ENCODE results near the gene S100A1. TPM values are rescaled to one million over a fixed set of nuclear protein-coding genes. Genes with fewer than 3 reads are reported as not detected.

Gene S100A1
- total RNA-seq, 2 experiments from 2014 or later: not detected

GRCh38 chr1:153597206-153597605 is 31.0 kb upstream of the S100A1 start:
- ATAC-seq (no peak), DNase-seq (no peak)
- Mint-ChIP-seq H3K4me1 (ENCODE audit: low read depth) (peaks cover 11% of the 10 kb centered on the region), H3K36me3 (ENCODE audit: low read depth) (no peaks in the 10 kb centered on the region), H3K27ac (peak overlapping the region; percentile 8), H3K27me3 (ENCODE audit: low read depth) (peaks cover 3% of the 10 kb centered on the region), H3K9me3 (ENCODE audit: insufficient read depth) (no peaks in the 10 kb centered on the region), H3K4me3 (no peak overlapping the region)
- ChIA-PET POLR2A (no interaction called here), CTCF (interaction anchor here (1.5 to 1.9 kb wide), 2 partner anchors 87 to 102 kb away, joined by 5 to 7 read pairs; no protein-coding TSS in a partner anchor)

- H3K9me3 Mint-ChIP-seq (ENCODE audit: insufficient read depth): no peaks in the 10 kb centered on the region
- ChIA-PET POLR2A (interaction anchor here (0.6 to 1.9 kb wide), 5 partner anchors 35 to 550 kb away, joined by 3 to 8 read pairs (median 3); partner anchors contain the start of genes CHTOP, S100A4 and S100A6), CTCF (interaction anchor here (1.0 to 1.9 kb wide), 7 partner anchors 17 to 198 kb away, joined by 3 to 9 read pairs (median 6); partner anchors contain the start of gene S100A14)
- H3K27ac Mint-ChIP-seq: peak overlapping the region; percentile 71
- no peak overlapping the region for H3K4me3 Mint-ChIP-seq
- peaks cover 3% of the 10 kb centered on the region for H3K27me3 Mint-ChIP-seq (ENCODE audit: low read depth)
- no peaks in the 10 kb centered on the region for H3K36me3 Mint-ChIP-seq (ENCODE audit: low read depth)
- peak; percentile 84 for ATAC-seq
- peaks cover 15% of the 10 kb centered on the region for H3K4me1 Mint-ChIP-seq (ENCODE audit: low read depth)
- peak; percentile 55 for DNase-seq
Measured at GRCh38 chr1:153598309-153599172, 29.7 kb upstream of the S100A1 start.

- Mint-ChIP-seq H3K9me3 (ENCODE audit: insufficient read depth) (no peaks in the 10 kb centered on the region), H3K36me3 (ENCODE audit: low read depth) (no peaks in the 10 kb centered on the region), H3K27me3 (ENCODE audit: low read depth) (no peaks in the 10 kb centered on the region), H3K27ac (no peak overlapping the region), H3K4me1 (ENCODE audit: low read depth) (peaks cover 15% of the 10 kb centered on the region), H3K4me3 (no peak overlapping the region)
- ChIA-PET POLR2A (no interaction called here), CTCF (interaction anchor here (1.6 kb wide), 1 partner anchor 18 kb away, joined by 5 read pairs; no protein-coding TSS in a partner anchor)
- no peak for DNase-seq
- no peak for ATAC-seq
Measured at GRCh38 chr1:153599847-153600246, 28.4 kb upstream of the S100A1 start.

- ATAC-seq (no peak), DNase-seq (no peak)
- Mint-ChIP-seq H3K4me1 (ENCODE audit: low read depth) (peaks cover 15% of the 10 kb centered on the region), H3K27ac (no peak overlapping the region), H3K9me3 (ENCODE audit: insufficient read depth) (no peaks in the 10 kb centered on the region), H3K36me3 (ENCODE audit: low read depth) (no peaks in the 10 kb centered on the region), H3K27me3 (ENCODE audit: low read depth) (no peaks in the 10 kb centered on the region), H3K4me3 (no peak overlapping the region)
- ChIA-PET CTCF (interaction anchor here (1.3 to 3.4 kb wide), 5 partner anchors 15 to 93 kb away, joined by 3 to 21 read pairs (median 5); no protein-coding TSS in a partner anchor), POLR2A (interaction anchor here (0.5 kb wide), 1 partner anchor 24 kb away, joined by 3 read pairs; the partner anchor contains the start of gene S100A13)
Measured at GRCh38 chr1:153602749-153603148, 25.5 kb upstream of the S100A1 start.

- no peaks in the 10 kb centered on the region for H3K36me3 Mint-ChIP-seq (ENCODE audit: low read depth)
- POLR2A ChIA-PET: no interaction called here
- peaks cover 6% of the 10 kb centered on the region for H3K4me1 Mint-ChIP-seq (ENCODE audit: low read depth)
- H3K4me3 Mint-ChIP-seq: no peak overlapping the region
- CTCF ChIA-PET: interaction anchor here (1.3 kb wide), 2 partner anchors 10 to 12 kb away, joined by 3 to 5 read pairs; partner anchors contain the start of gene S100A14
- H3K9me3 Mint-ChIP-seq (ENCODE audit: insufficient read depth): no peaks in the 10 kb centered on the region
- DNase-seq (no peak), ATAC-seq (no peak)
- H3K27ac Mint-ChIP-seq: no peak overlapping the region
- H3K27me3 Mint-ChIP-seq (ENCODE audit: low read depth): no peaks in the 10 kb centered on the region
Measured at GRCh38 chr1:153606194-153606593, 22.0 kb upstream of the S100A1 start.

GRCh38 chr1:153607381-153607780 is 20.9 kb upstream of the S100A1 start:
- Mint-ChIP-seq H3K4me1 (ENCODE audit: low read depth) (peaks cover 2% of the 10 kb centered on the region), H3K4me3 (no peak overlapping the region), H3K27me3 (ENCODE audit: low read depth) (no peaks in the 10 kb centered on the region), H3K27ac (no peak overlapping the region), H3K36me3 (ENCODE audit: low read depth) (no peaks in the 10 kb centered on the region), H3K9me3 (ENCODE audit: insufficient read depth) (no peaks in the 10 kb centered on the region)
- ATAC-seq (no peak), DNase-seq (no peak)
- POLR2A ChIA-PET: interaction anchor here (0.9 kb wide), 1 partner anchor 30 kb away, joined by 3 read pairs; no protein-coding TSS in a partner anchor
- CTCF ChIA-PET: interaction anchor here (1.0 to 1.3 kb wide), 3 partner anchors 10 to 96 kb away, joined by 3 to 6 read pairs (median 5); partner anchors contain the start of gene S100A13

- Mint-ChIP-seq H3K4me1 (ENCODE audit: low read depth) (no peaks in the 10 kb centered on the region), H3K27me3 (ENCODE audit: low read depth) (no peaks in the 10 kb centered on the region), H3K36me3 (ENCODE audit: low read depth) (no peaks in the 10 kb centered on the region), H3K27ac (no peak overlapping the region), H3K9me3 (ENCODE audit: insufficient read depth) (no peaks in the 10 kb centered on the region), H3K4me3 (no peak overlapping the region)
- ATAC-seq: no peak
- ChIA-PET CTCF (interaction anchor here (1.1 to 1.3 kb wide), 2 partner anchors 9 to 97 kb away, joined by 5 to 6 read pairs; no protein-coding TSS in a partner anchor), POLR2A (interaction anchor here (0.9 kb wide), 1 partner anchor 31 kb away, joined by 3 read pairs; no protein-coding TSS in a partner anchor)
- DNase-seq: no peak
Measured at GRCh38 chr1:153608089-153608682, 20.0 kb upstream of the S100A1 start.

GRCh38 chr1:153608742-153609584 is 19.3 kb upstream of the S100A1 start:
- no peaks in the 10 kb centered on the region for H3K9me3 Mint-ChIP-seq (ENCODE audit: insufficient read depth)
- ATAC-seq (no peak), DNase-seq (no peak)
- H3K4me1 Mint-ChIP-seq (ENCODE audit: low read depth): no peaks in the 10 kb centered on the region
- ChIA-PET POLR2A (no interaction called here), CTCF (no interaction called here)
- H3K4me3 Mint-ChIP-seq: no peak overlapping the region
- H3K27me3 Mint-ChIP-seq (ENCODE audit: low read depth): no peaks in the 10 kb centered on the region
- no peaks in the 10 kb centered on the region for H3K36me3 Mint-ChIP-seq (ENCODE audit: low read depth)
- H3K27ac Mint-ChIP-seq: no peak overlapping the region

- H3K4me1 Mint-ChIP-seq (ENCODE audit: low read depth): no peaks in the 10 kb centered on the region
Measured at GRCh38 chr1:153609585-153609907, 18.7 kb upstream of the S100A1 start.

GRCh38 chr1:153610334-153610733 is 17.9 kb upstream of the S100A1 start:
- ATAC-seq (no peak), DNase-seq (no peak)
- Mint-ChIP-seq H3K27ac (no peak overlapping the region), H3K4me3 (no peak overlapping the region), H3K27me3 (ENCODE audit: low read depth) (no peaks in the 10 kb centered on the region), H3K4me1 (ENCODE audit: low read depth) (no peaks in the 10 kb centered on the region), H3K9me3 (ENCODE audit: insufficient read depth) (no peaks in the 10 kb centered on the region), H3K36me3 (ENCODE audit: low read depth) (no peaks in the 10 kb centered on the region)
- POLR2A ChIA-PET: no interaction called here
- CTCF ChIA-PET: interaction anchor here (10.2 kb wide), 1 partner anchor 39 kb away, joined by 115 read pairs; no protein-coding TSS in a partner anchor

More at GRCh38 chr1:153609585-153609907, 18.7 kb upstream of the S100A1 start:
- no peak overlapping the region for H3K4me3 Mint-ChIP-seq
- no peak for DNase-seq
- no peaks in the 10 kb centered on the region for H3K9me3 Mint-ChIP-seq (ENCODE audit: insufficient read depth)
- POLR2A ChIA-PET: no interaction called here
- no peaks in the 10 kb centered on the region for H3K36me3 Mint-ChIP-seq (ENCODE audit: low read depth)
- H3K27me3 Mint-ChIP-seq (ENCODE audit: low read depth): no peaks in the 10 kb centered on the region
- ATAC-seq: no peak
- H3K27ac Mint-ChIP-seq: no peak overlapping the region
- CTCF ChIA-PET: no interaction called here

- ChIA-PET POLR2A (no interaction called here), CTCF (interaction anchor here (1.7 to 10.2 kb wide), 2 partner anchors 16 to 39 kb away, joined by 5 to 115 read pairs; partner anchors contain the start of gene S100A13)
- no peak overlapping the region for H3K4me3 Mint-ChIP-seq
- no peaks in the 10 kb centered on the region for H3K27me3 Mint-ChIP-seq (ENCODE audit: low read depth)
- no peak for ATAC-seq
- H3K9me3 Mint-ChIP-seq (ENCODE audit: insufficient read depth): no peaks in the 10 kb centered on the region
- no peak overlapping the region for H3K27ac Mint-ChIP-seq
- H3K4me1 Mint-ChIP-seq (ENCODE audit: low read depth): no peaks in the 10 kb centered on the region
- DNase-seq: no peak
- no peaks in the 10 kb centered on the region for H3K36me3 Mint-ChIP-seq (ENCODE audit: low read depth)
Measured at GRCh38 chr1:153610811-153611301, 17.4 kb upstream of the S100A1 start.

Measured in activated CD8-positive, alpha-beta T cell treated with anti-CD3 and anti-CD28 coated beads, Interleukin-2, amount 10 ng/mL, durations not matched to agents 7 days and 5 days (primary cell).